Epidermal melanocyte (primary cell): ENCODE data around the gene APPL2.
A peak's percentile ranks its signal among the peaks of the same experiment; 100 is the strongest.

Experiments
- DNase-seq: peaks from one replicate; pipeline ENCODE4 v3.0.0; 2011; ENCODE audit warnings: low spot score; ENCODE audit not compliant: insufficient read length

The APPL2 gene

DNA sequence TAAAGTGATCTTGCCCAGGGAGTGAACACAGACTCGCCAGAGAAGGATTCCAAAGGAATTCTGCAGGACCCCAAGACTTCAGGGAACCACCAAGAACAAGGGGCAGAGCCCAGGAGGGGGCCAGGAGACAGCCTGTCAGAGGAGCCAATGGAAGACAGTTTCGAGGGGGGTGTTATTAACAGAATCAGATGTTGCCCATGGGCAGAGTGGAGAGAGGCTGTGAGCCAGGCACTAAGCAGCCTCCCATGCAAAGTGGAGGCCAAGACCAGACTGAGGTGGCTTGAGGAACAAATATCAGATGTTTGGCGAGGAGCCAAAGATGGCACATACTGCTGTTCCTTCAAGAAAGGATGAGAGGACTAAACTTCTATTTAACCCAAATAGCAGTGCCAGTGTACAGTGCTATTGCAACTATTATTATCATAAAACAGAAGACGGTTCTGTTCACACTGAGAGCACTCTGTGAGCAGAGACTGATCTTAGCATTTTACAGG is 12.6 kb downstream of the APPL2 start:
- DNase-seq, result no peak

DNA sequence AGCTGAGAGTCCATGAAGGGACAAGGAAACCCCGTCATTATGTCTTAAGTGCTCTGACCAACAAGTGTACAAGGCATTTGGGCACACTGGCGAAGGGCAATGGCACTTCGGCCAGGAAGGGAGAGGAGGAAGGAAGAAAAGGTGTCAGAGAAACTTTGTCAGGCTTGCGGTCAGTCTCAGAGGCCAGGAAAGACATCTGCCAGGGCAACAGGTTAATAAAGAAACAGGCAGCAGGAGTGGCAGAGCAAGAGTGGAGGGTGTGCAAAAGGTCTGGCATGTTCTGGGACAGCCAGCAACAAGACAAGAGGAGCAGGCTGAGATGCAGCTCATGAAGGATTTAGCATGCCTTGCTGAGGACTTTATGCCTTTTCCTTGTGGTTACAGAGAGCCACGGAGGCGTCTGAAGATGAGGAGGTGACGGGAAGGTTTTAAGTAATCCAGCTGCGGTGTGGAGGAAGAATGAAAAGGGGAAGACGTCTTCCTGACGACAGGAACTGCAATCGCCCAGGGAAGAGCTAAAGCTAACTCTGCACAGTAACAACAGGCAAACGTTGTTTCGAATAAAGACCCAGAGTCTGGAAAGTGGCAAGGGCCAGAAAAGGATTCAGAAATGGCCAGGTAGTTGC is 13.1 kb downstream of the APPL2 start:
- DNase-seq, result no peak

DNA sequence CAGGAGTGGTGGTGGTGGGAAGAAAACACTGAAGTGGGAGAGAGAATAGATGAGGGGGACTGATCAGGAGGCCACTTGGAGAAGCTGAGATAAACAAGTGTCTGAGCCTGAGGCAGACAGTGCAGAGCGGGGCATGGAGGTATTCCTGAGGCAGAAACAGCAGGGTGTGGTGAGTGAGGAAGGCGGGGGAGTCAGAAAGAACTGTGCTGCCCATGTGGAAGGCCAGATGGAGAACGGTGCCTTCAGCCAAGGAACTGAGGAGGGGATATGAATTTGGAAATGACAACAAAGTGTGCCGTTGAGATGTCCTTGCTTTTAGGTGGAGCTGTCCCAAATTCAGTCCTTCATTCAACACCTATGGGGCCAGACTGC is 13.7 kb downstream of the APPL2 start:
- no peak for DNase-seq

DNA sequence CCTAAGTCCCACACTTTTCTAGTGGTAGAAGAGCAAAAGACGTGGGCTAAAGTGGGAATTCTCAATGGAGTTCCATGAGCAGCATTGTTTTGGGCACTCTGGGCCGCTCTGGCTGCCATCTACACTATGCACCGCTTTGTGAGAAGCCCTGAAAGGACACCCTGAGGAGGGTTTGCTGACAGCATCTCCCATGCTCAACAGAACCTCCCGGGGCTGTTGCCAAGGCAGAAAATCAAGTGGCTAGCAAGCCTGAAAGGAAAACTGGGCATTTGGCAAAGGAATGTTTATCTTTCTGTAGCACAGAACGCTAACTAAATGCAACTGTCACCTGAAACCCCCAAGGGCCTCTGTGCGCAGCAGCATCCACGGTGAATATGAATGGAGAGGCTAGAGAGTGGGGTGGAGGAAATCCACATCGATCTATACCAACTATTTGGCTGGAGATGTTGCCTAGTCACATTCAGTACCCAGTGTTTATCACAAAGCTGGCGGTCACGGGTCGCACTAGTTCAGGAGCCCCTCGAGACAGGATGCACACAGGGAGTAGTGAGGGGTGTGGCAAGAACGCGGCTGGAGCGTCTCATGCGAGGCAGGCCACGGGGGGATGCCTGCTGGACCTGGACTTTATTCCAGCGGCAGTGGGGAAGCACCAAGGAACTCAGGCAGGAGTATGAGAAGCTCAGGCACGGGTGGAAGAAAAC is 14.2 kb downstream of the APPL2 start:
- no peak for DNase-seq

DNA sequence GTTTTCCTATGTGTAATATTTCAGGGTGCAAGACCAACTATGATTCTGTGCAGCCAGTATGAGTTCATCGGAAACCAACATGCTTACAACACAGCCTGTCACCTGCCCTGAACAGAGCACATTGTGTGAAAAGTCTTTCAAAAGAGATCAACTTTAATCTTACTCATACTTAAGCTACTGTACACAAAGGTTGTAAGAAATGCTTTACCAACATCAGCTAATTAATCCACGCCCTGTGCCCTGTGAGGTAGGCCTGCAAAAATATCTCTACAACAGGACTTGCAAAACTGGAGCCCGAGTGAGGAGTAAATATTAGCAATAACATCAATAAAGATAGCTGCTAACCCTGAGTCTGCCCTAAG is 15.1 kb downstream of the APPL2 start:
- DNase-seq, result no peak

DNA sequence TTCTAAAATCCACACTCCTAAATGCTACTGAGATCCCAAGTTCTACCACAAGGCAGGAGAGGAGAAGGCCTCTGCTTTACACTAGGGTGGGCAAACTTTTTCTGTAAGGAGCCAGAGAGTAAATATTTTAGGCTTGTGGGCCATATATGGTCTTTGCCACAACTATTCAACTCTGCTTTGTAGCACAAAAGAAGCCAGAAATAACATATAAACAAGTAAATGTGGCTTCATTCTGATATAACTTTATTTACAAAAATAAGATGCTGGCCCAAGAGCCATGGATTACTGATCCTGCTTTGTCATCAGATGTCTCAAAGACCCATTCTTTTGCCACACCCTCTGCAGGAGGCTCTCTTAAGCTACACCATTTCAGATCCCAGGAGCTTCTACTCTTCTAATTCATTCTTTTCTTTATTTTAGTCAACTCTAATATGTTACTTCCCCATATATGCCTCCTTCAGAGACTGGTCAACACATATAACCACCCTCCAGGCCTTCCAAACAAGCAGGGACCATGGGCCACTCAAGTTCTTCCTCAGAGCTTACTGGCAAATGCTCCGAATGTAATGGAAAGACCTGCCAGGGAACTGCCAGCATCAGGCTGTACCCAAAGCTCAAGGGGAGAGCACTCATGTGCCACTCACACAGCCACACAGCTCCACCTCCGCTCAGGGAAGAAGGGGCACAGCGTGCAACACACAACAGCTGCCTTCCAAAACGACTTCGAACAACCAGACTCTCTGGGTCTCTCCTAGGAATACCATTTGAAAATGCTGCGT is 15.6 kb downstream of the APPL2 start:
- DNase-seq, result no peak

DNA sequence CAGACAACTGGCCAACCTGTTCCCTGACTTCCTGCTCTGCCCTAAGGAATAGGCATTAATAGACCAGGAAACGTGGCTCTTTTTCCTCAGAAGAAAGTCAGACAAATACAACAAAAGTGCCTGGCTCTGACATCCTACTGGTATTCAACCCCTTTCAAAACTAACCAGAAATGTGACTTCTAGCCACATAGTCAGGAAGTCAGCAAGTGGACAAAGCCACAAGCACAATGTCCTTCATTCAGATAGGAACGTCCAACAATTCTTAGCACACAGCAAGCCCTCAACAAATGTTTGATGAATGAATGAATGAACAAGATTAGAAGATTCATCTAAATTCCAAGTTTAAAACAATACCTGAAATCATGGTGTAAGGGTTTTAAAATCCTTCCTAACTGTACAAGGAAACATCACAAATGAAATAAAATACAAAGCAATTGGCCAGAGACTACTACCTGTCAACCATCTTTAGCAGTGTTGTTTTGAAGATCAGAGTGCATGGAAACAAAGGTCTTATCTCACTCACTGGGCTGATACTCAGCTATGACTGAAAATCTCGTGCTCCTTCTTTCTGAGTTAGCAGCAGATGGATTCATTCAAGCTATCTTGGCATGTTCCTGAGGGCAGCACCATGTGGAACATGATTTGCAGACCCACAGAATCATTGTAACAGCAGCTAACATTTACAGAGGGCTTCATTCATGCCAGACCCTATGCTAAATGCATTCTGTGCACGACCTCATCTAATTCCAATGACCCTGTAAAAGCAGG is 16.5 kb downstream of the APPL2 start:
- DNase-seq, result peak; percentile 32

DNA sequence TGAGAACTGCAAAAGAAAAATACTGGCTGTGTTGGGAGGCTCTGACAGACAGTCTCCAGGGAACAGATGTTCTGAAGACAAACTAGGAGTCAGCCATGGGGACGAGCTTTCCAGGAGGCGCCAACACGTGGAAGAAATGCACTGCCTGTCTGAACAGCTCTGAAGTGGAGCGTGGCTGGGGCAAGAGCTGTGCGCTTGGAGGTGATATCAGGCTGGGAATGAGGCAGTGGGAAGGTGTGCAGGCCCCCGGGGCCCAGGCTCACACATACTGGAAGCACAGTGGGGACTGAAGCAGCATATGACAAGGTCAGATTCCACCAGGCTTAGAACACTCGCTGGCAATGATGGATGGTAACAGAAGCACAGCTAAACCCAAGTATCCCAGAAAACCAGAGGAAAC is 17.5 kb downstream of the APPL2 start:
- DNase-seq, result no peak

DNA sequence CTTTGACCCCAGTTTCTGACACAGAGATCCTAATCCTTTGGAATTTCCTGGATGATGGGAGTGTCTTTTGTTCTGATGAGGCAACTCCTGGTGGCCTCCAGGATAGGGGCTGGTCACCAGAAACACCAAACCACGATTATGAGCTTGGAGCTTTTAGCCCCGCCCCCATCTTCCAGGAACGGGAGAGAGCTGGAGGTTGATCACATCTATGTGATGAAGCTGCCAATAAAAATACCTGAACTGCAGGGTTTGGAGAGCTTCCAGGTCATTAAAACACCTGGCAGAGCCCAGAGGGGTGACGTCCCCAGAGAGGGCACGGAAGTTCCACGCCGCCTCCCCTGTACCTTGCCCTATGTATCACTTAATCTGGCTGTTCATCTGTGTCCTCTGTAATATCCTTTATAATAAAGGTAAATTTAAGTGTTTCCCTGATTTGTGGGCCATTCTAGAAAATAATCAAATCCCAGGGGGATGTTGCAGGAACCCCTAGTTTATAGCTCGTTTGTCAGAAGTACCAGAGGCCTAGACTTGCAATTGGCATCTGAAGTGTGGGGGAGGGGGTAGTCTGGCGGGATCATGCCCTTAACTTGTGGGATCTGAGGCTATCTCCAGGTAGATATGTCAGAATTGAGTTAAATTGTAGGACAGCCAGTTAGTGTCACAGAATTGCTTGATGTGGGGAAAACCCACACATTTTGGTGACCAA is 21.2 kb downstream of the APPL2 start:
- DNase-seq, result no peak

DNA sequence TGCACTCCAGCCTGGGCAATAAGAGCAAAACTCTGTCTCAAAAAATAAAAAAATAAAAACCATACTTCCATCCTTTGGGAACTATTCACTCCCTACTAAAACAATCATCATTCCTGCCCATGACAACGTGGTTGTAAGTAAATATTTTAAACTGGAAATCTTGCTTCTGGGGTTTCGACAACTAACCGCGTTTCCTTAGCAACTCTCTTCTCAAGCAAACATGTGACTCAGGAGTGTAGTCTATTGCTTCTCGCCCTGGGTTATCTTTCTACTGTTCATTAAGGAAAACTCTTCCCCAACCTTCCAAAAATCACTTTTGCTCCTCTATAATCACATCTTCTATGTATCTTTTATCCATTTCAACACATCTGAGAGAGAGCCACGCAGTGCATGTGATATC is 21.8 kb downstream of the APPL2 start:
- no peak for DNase-seq

DNA sequence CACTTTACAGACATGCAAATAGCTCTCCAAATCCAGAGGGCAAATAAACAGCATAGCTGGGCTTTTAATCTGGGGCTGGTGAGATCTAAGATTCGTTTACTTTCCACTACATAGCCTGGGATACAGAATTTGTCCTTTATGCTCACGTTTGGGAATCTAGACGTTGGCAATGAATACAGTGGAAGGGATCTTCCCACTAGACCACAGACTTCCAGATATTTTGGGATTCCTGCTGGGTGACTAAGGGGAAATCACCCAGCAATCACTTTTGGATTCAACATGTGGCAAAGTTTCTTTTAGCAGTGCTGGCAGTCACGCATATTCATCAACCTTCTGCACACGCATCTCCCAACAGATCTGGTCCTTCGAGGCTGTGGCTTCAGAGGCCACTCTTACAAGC is 23.5 kb downstream of the APPL2 start:
- no peak for DNase-seq

DNA sequence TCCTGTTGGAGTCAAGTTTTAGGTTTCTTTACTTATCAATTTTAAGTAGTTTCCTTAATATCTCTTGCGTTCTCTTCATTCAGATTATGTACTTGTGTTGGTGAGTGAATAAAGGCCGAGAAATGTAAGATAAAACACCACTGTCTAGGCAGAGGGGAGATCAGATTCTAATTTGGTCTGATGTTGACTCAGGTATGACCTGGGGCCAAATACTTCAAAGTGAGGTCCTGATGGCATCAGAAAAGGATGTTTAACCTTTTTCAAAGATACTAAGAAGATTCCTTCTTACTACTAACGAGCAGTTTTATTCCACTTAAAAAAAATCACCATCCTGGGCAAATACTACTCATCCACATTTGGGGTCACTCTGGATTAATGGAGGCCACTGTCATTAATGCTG is 26.9 kb downstream of the APPL2 start:
- no peak for DNase-seq

DNA sequence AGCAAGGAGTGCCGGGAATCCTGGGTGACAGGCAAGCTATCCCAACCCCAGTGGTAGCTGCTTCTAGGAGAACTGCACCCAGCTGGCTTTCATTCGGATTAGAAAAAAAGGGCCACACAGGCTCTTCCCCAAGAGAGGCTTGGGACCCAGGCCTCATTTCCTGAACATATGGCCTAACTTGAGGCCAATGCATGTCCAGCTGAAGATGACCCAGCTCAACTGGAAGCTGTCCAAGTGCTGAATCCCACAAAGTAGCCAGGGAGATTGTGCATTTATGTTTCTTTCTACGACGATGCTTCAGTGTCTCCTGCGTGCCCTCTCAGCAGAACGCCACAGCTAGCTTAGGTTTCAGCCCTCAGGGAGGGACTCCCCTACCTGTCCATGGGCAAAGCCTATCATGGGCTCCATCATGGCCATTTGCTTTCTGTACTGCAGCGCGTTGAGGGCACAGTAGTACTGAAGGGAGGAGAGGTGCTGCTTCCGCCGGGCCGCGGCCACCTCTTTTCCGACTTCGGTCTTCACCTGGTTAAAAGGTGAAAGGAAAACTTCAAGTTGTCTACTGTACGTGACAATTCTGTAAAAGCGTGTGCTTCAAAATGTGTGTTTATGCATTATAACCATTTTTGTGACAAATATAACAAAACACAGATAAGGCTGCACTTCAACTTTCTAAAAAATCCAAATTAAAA is 29.1 kb downstream of the APPL2 start:
- no peak for DNase-seq

DNA sequence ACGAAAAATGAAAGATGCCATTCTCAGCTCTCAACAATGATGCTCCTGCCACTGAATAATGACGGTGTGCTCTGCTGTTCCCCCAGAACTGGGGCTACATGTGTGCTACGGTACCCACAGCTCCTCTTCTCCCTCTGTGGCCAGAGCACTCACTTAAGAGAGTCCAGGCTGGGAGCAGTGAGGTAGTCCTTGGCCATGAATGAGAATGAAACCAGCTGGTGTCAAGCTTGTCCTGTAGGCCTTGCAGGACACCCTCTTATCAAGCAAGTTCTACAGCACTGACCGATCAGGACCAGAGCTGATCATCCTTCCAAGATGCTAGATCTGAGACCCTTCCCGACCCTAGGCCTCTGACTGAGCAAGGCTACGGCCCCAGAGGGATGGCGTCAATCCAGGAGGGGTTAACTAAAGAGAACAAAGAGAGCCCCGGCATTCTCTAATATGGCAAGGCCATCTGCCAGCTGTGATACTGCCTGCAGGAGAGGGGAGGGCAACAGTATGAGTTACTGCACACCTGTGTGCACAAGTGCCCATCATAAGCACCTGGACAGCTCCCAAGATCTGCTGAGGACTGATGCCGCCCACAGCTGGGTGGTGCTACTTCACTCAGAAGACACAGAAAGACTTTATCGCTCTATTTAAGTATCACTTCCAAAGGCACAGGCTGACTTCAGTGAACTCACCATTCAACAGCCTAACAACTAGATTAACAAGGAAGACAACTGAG is 30.5 kb downstream of the APPL2 start:
- no peak for DNase-seq

DNA sequence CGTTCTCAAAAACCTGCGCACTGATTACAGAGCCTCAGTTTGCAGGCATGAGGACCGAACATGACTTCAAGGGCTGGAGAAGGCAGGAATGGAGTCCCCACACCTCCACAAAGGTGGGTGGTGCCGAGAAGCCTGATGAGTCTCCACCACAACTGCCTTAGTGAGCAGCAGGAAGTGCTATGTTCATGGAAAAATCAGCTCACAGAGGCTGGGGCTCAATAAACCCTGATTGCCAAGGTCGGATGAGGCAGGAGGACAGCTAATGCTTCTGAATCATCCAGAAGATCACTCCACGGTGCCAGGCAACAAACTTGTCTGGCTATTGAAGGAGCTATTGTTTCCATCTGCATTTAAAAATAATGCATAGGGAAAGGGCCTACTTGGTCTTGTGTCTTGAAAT is 31.1 kb downstream of the APPL2 start:
- DNase-seq, result no peak

DNA sequence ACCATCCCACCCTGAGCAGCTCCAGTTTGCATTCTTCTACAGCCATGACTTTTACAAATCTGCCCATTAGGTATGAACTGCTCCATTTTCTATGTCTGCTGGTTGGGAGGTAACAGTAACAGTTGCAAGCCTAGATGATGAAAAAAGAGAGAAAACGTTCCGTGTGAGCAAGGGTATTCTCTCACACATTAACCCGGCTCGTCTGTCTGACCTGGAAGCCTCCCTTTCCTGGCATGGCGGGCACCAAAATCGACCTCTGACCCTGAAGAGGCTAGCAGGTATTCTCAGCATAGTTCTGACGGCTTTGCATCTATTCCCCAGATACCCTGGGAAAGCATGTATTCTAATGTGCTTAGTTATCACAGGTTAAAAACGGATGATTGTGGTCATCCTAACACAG is 31.8 kb downstream of the APPL2 start:
- no peak for DNase-seq

DNA sequence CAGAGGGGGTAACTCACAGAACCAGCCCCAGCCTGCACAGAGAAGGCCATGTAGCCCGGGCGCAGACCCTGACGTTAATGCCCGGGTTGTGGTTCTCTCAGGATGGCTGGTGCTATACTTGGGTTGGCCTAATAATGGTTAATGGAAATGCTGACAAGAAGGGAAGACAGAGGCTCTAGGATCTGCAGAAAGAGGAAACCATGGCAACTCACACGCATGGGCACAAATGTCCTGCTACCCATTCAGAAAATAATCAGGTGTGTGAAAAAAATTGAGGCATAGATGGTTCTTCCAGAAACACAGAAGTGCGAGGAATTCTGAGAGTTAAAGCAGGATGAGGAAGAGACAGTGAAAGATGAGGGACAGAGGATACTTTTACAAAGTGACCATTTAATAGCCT is 33.8 kb downstream of the APPL2 start:
- DNase-seq, result no peak

DNA sequence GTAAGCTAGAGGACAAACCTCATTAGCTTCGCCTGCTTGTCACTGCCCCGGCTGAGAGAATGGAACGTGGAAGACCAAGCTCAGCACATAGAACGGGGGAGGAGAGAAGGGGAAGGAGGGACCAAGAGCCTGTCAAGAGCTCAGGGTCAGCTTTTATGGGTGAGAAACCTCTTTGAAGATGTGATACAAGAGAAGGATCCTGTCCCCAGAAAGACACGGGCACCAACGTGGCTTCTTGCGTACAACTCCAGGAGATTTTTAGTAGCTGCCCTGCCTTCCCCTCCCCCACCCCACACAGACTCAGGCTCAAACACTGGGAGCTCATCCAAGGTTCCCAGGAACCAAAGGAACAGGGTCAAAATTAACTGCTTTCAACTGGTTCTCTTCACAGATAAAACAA is 34.7 kb downstream of the APPL2 start:
- no peak for DNase-seq

DNA sequence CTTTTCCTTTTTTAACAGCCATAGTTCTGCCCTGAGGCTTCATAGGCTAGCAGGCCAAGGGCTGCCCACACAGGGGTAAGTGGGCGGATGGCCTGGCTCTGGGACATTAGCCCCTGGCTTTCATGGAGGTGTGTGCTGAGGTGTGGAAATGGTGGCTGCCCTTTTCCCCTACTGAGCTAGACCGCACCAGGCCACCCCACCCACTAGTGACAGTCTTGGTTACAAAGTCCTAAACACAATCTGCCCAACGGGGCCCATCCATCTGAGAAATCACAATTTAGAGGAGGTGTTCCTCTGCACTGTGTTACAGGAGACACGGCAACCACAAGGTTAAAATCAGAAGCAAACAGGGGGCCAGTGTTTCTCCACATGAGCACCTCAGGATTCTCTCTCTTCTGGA is 35.6 kb downstream of the APPL2 start:
- no peak for DNase-seq

DNA sequence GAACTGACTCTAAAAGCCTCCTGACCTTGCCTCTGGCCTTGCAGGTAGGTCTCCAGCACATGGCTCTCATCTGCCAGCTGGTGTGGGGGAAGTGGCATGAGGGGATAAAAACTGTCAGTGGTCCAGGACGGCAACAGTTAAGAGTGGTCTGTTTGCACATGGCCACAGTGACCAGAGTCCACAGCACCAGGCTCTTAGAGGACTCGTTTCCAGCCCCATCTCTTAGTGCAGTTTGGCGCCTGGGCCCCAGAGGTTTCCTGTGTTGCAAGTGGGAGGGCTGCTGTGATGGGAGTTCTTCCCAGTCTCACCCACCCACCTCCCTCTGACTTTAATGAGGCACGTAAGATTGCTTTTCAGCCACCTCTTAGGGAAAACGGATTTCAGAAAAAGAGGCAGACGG is 37.0 kb downstream of the APPL2 start:
- no peak for DNase-seq
